ENCODE data around the gene ATAT1.
A peak's percentile ranks its signal among the peaks of the same experiment; 100 is the strongest.

ATAT1 gene

DNA sequence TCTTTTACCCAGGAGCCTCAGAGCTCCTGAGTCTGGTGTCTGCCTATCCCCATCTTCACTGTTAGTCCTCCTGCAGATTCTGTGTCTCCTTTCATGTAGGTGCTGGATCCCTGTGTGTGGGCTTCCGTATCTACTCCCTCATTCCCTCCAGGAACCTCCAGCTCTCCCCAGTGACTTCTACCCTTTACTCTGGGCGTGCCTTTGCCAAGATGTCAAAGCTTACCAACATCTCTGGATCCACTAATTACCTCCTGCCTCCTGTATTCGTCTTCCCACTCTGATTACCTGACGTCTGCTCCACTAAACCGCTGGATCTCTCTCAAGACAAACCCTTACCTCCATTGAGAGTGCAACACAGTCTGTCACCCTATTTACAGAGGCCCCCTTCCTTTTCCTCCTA lies 18.1 kb downstream of the ATAT1 start:
- TF ChIP-seq, protein P1, sequence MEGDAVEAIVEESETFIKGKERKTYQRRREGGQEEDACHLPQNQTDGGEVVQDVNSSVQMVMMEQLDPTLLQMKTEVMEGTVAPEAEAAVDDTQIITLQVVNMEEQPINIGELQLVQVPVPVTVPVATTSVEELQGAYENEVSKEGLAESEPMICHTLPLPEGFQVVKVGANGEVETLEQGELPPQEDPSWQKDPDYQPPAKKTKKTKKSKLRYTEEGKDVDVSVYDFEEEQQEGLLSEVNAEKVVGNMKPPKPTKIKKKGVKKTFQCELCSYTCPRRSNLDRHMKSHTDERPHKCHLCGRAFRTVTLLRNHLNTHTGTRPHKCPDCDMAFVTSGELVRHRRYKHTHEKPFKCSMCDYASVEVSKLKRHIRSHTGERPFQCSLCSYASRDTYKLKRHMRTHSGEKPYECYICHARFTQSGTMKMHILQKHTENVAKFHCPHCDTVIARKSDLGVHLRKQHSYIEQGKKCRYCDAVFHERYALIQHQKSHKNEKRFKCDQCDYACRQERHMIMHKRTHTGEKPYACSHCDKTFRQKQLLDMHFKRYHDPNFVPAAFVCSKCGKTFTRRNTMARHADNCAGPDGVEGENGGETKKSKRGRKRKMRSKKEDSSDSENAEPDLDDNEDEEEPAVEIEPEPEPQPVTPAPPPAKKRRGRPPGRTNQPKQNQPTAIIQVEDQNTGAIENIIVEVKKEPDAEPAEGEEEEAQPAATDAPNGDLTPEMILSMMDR (IDR thresholded peaks at IDR 0.05; ENCODE audit: extremely low read depth, missing control alignments) = no peak
- no peak for DNase-seq (ENCODE audit: low spot score)

DNA sequence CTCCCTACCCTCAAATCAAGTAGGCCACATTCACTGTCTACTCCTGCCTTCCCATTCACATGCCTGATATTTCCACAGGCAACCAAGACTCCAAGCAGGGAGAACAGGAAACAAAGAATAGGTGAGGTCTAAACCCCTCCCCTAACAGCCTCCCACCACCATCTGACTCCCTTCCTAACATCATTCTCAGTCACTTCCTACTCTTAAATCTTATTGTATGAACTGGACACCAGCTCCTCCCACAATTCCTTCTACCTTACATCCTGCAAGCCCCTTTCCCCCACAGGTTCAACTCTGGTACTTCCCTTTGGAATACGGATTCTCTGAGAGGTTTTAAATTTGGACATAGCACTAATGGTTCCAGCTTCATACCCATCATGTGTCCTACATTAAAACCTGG lies 19.3 kb downstream of the ATAT1 start:
- DNase-seq (ENCODE audit: low spot score) = no peak
- TF ChIP-seq, protein P1 (IDR thresholded peaks at IDR 0.05; ENCODE audit: extremely low read depth, missing control alignments) = no peak

GRCh38 chr6:30646450-30647241 lies 20.0 kb downstream of the ATAT1 start, which contains the start of gene C6orf136:
TSS of gene C6orf136 (plus strand) at chr6:30647133. CDS start at chr6:30647232, 99 bp downstream.
- TF ChIP-seq, protein P1 (IDR thresholded peaks at IDR 0.05; ENCODE audit: extremely low read depth, missing control alignments) = no peak
- peak; percentile 98 for DNase-seq (ENCODE audit: low spot score)

DNA sequence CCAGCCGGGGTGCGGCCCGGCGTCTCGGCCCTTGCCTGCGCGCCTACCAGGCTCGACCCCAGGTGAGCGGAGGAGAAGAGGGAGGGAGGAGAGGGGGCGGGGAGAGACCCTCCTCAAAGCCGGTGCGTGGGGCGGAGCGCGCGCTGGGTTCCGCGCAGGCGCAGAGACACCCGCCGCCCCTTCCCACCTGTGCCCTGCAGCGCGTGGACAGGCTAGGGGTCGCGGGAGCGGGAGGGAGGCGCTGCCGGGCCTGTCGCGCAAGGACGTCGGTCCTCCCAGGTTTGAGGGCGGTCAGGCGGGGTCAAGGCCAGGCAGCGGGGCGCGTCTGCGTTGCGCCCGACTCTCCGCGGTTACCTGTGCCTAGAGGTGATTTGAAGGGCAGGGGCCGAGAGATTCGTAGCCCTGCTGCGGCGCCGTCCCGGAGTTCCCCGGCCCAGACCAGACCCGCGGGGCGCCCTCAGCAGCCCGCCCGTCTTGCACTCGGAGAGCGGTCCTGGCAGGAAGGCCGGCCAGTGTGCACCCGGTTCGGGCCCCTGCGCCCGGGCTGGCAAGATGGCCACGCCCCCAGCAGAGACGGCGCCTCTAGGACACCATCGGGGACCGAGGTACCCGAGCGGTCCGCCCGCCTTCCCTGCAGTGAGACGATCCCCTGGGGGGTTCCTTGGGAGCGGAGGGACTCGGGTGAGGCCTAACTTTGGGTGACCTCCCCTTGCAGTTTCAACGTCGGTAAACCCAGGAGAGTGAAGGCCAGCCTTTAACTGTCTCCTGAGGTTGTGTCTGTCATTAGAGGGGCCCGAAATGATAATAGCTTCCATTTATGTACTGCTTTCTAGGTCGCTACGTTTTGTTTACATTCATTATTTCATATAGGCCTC lies 20.8 kb downstream of the ATAT1 start:
- peak; percentile 84 for DNase-seq (ENCODE audit: low spot score)
- TF ChIP-seq, protein P1 (IDR thresholded peaks at IDR 0.05; ENCODE audit: extremely low read depth, missing control alignments) = no peak

DNA sequence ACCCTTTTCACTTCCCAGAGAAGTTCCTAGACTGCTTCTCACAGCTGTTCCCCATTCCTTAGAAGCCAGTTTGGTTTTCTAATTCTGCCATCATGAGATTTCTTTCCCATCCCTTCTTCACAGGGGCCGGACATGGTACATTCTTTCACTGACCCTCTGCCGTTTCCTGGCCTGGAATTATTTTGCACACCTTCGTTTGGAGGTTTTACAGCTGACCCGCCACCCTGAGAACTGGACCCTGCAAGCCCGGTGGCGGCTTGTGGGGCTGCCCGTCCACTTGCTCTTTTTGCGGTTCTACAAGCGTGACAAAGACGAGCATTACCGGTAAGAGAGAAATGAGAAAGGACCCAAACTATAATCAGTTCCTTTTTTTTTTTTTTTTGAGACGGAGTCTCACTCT lies 24.5 kb downstream of the ATAT1 start:
- TF ChIP-seq, protein P1 (IDR thresholded peaks at IDR 0.05; ENCODE audit: extremely low read depth, missing control alignments) = no peak
- no peak for DNase-seq (ENCODE audit: low spot score)

- DNase-seq (ENCODE audit: low spot score) = no peak
- TF ChIP-seq, protein P1 (IDR thresholded peaks at IDR 0.05; ENCODE audit: extremely low read depth, missing control alignments) = no peak
Observed at GRCh38 chr6:30654798-30655742, 28.4 kb downstream of the ATAT1 start.

All from GM20000 (cell line).